Measurements from ENCODE around the gene RAB25.
"Not testable (repeated sequence)": the region's sequence is repeated elsewhere in the genome, so short reads cannot be mapped to it uniquely, and the experiment has no call there.

RAB25 gene

GRCh38 chr1:156069490-156070455 lies 8.8 kb downstream of the RAB25 start:
- Mint-ChIP-seq H3K27ac (no peak overlapping the region), H3K36me3 (ENCODE audit: low read depth) (no peaks in the 10 kb centered on the region), H3K9me3 (no peaks in the 10 kb centered on the region), H3K4me1 (ENCODE audit: low read depth) (peaks cover 13% of the 10 kb centered on the region), H3K27me3 (no peaks in the 10 kb centered on the region), H3K4me3 (no peak overlapping the region)

DNA sequence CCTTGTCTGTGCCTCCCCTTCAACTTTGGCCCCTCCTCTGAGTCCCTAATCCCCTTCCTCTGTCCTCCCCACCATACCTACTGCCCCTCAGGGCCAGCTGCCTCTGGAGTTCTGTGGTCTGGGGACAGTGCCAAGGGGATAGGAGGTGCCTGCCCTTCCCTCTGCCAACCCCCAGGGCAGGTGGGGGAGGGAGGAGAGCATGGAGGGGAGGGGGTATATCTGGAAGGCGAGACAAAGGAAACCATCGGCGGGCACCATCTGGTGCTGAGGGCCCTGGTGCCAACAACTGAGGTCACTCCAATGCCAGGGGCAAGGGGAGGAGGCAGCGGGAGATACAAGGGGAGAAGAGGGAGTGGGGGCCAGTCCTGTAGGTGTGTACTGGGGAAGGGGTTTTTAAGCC lies 9.6 kb downstream of the RAB25 start:
- Mint-ChIP-seq H3K36me3 (ENCODE audit: low read depth) (no peaks in the 10 kb centered on the region), H3K4me1 (ENCODE audit: low read depth) (peaks cover 5% of the 10 kb centered on the region), H3K27me3 (no peaks in the 10 kb centered on the region), H3K4me3 (no peak overlapping the region), H3K9me3 (no peaks in the 10 kb centered on the region), H3K27ac (no peak overlapping the region)

GRCh38 chr1:156071332-156071816 lies 10.4 kb downstream of the RAB25 start:
- not testable (repeated sequence) for H3K4me3 Mint-ChIP-seq; H3K27ac Mint-ChIP-seq; H3K4me1 Mint-ChIP-seq (ENCODE audit: low read depth); H3K36me3 Mint-ChIP-seq (ENCODE audit: low read depth); H3K9me3 Mint-ChIP-seq; H3K27me3 Mint-ChIP-seq

DNA sequence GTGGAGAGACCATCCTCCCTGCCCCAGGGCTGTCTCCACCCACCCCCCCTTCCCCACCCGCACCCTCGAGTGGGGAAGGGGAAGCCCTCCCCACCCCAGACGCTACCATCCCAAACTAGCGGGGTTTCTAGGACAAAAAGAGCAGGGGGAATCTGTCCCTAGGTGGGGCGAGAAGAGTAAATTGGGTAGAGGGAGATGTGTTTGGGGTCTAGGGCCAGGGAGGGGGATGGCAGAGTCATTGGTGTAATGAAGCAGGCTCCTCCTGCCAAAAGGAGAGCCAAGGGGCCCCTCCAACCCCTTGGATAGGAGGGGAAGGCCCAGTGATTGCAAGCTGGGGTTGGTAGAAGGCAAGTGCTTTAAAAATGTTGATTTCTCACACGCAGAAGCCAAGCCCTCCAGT lies 11.3 kb downstream of the RAB25 start:
- H3K27ac Mint-ChIP-seq = no peak overlapping the region
- H3K4me1 Mint-ChIP-seq (ENCODE audit: low read depth) = no peaks in the 10 kb centered on the region
- H3K27me3 Mint-ChIP-seq = no peaks in the 10 kb centered on the region
- no peaks in the 10 kb centered on the region for H3K36me3 Mint-ChIP-seq (ENCODE audit: low read depth)
- no peaks in the 10 kb centered on the region for H3K9me3 Mint-ChIP-seq
- no peak overlapping the region for H3K4me3 Mint-ChIP-seq

DNA sequence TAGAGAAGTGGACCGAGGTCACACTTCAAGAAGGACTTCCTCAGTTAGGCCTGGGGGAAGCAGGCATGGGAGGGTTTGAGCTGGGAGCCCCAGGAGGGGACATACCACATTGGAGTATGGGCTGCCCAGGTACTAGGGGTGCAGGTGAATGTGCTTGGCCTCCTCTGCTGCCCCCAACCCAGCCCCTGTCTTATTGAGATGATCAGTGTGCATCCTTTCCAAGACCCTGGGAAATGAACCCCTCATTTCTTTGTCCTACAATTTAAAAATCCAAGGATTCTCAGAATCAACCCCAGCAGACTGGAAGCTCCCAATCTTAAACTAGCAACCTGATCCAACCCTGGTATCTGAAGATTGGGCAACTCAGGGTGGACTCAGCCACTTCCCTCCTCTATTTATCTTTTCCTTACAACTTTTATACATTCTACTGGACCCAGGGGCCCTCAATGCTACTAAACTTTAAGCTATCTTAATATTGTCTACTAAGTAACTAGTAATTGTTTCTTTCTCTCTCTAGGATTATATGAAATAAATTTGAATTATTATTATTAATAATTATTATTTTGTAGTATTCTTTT lies 12.2 kb downstream of the RAB25 start:
- Mint-ChIP-seq H3K4me3 (no peak overlapping the region), H3K27ac (no peak overlapping the region)

GRCh38 chr1:156073740-156074139 lies 12.8 kb downstream of the RAB25 start:
- Mint-ChIP-seq H3K4me3 (no peak overlapping the region), H3K27ac (no peak overlapping the region), H3K9me3 (no peaks in the 10 kb centered on the region), H3K36me3 (ENCODE audit: low read depth) (no peaks in the 10 kb centered on the region), H3K27me3 (peaks cover 2% of the 10 kb centered on the region), H3K4me1 (ENCODE audit: low read depth) (no peaks in the 10 kb centered on the region)

More for the DNA sequence above, 12.2 kb downstream of the RAB25 start:
- Mint-ChIP-seq H3K9me3 (no peaks in the 10 kb centered on the region), H3K27me3 (no peaks in the 10 kb centered on the region), H3K36me3 (ENCODE audit: low read depth) (no peaks in the 10 kb centered on the region), H3K4me1 (ENCODE audit: low read depth) (no peaks in the 10 kb centered on the region)

DNA sequence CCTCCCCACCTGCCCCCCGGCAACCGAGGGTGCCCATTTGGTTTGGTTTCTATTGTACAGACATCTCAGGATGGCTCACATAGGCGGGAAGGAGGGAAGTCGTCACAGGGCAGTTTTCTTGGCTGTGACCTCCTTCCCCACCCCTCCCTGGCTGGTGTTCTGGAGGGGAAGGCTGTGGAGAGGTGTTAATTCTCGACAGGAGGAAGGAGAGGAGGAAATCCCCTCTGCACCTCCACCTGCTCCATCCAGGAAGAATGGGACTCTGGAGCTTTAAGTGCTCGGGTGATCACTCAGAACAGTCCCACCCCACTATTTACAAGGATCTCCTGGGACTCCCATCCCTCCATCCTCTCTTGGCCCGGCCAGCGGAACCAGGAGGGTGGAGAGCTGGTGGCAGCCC lies 13.7 kb downstream of the RAB25 start:
- no peaks in the 10 kb centered on the region for H3K9me3 Mint-ChIP-seq
- no peak overlapping the region for H3K27ac Mint-ChIP-seq
- no peaks in the 10 kb centered on the region for H3K4me1 Mint-ChIP-seq (ENCODE audit: low read depth)
- no peaks in the 10 kb centered on the region for H3K36me3 Mint-ChIP-seq (ENCODE audit: low read depth)
- no peak overlapping the region for H3K4me3 Mint-ChIP-seq
- H3K27me3 Mint-ChIP-seq = peaks cover 5% of the 10 kb centered on the region

DNA sequence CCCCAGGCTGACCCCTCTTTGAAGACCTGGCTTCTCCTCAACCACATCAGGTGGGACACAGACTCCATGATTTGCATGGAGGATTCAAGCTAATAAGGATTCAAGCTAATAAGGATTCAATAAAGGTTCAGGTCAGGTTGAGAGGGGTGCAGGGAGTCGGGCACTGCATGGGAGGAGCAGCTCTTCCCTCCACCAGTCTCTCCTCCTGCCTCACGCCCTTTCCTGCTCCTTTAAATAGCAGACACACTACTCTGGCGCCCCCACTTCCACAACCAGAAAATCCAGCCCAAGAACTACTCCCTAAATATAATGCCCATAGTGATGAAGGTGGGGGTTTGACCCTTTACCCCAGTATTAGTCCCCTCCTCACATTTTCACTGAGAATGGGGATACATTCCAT lies 14.2 kb downstream of the RAB25 start:
- Mint-ChIP-seq H3K27me3 (peaks cover 8% of the 10 kb centered on the region), H3K27ac (no peak overlapping the region), H3K9me3 (no peaks in the 10 kb centered on the region), H3K4me3 (no peak overlapping the region), H3K4me1 (ENCODE audit: low read depth) (no peaks in the 10 kb centered on the region), H3K36me3 (ENCODE audit: low read depth) (no peaks in the 10 kb centered on the region)

- no peaks in the 10 kb centered on the region for H3K4me1 Mint-ChIP-seq (ENCODE audit: low read depth)
- H3K27ac Mint-ChIP-seq = no peak overlapping the region
- no peak overlapping the region for H3K4me3 Mint-ChIP-seq
- H3K9me3 Mint-ChIP-seq = no peaks in the 10 kb centered on the region
- H3K36me3 Mint-ChIP-seq (ENCODE audit: low read depth) = no peaks in the 10 kb centered on the region
- peaks cover 8% of the 10 kb centered on the region for H3K27me3 Mint-ChIP-seq
Observed at GRCh38 chr1:156075775-156076204, 14.8 kb downstream of the RAB25 start.

DNA sequence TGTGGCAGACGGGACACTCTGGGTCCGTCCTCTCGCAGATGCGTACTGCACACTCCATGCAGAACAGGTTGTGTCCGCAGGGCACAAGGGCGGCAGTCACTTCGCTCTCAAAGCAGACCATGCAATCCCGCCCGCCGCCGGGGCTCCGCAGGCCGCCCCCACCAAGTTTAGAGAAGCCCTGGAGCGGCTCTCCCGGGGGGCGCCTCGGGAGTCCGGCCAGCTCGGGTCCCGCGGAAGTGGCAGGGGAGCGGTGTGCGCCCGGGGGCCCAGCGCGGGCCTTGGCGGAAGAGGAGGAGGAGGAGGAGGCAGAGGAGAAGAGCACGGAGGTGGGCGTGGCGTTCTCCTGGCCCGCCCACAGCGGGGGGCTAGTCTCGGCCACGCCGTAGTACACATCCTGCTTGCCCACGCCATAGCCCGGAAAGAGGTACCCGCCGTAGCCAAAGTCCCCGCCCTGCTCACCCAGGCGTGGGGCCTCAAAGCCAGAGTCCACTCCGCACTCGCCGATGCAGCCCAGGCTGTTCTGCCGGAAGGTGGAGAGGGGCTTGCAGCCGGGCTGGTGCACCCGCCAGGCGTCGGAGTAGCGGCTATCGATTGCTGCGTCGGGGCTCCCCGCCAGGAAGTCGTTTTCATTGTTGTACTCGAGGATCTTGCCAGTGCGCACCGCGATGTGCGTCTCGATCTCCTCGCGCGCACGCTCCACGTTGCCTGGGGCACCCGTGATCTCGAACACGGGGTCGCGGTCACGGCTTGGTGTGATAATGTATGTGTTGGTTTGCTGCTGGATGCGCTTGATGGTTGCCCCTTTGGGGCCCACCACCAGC lies 15.9 kb downstream of the RAB25 start:
- Mint-ChIP-seq H3K4me3 (peak overlapping the region; percentile 52), H3K9me3 (no peaks in the 10 kb centered on the region), H3K36me3 (ENCODE audit: low read depth) (no peaks in the 10 kb centered on the region), H3K27me3 (peaks cover 8% of the 10 kb centered on the region), H3K27ac (no peak overlapping the region), H3K4me1 (ENCODE audit: low read depth) (no peaks in the 10 kb centered on the region)

DNA sequence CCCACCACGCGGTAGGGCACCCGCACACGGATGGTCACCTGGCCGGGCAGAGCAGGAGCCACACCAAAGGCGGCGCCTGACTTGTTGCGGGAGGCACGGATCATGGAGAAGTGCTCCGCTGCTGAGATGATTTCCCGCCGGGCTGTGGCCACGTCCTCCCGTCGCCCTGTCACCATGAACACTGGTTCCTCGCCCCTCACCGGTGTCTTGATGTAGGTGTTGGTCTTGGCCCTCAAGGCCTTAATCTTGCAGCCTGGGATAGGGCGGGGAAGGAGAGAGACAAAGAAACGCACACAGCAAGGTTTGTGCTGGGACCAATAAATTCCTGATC lies 16.4 kb downstream of the RAB25 start:
- Mint-ChIP-seq H3K27ac (no peak overlapping the region), H3K4me3 (no peak overlapping the region), H3K4me1 (ENCODE audit: low read depth) (no peaks in the 10 kb centered on the region), H3K9me3 (no peaks in the 10 kb centered on the region), H3K36me3 (ENCODE audit: low read depth) (no peaks in the 10 kb centered on the region), H3K27me3 (peaks cover 8% of the 10 kb centered on the region)

GRCh38 chr1:156078728-156079127 lies 17.8 kb downstream of the RAB25 start:
- H3K36me3 Mint-ChIP-seq (ENCODE audit: low read depth) = no peaks in the 10 kb centered on the region
- H3K4me3 Mint-ChIP-seq = no peak overlapping the region
- H3K9me3 Mint-ChIP-seq = no peaks in the 10 kb centered on the region
- peaks cover 17% of the 10 kb centered on the region for H3K27me3 Mint-ChIP-seq
- peaks cover 9% of the 10 kb centered on the region for H3K4me1 Mint-ChIP-seq (ENCODE audit: low read depth)
- H3K27ac Mint-ChIP-seq = no peak overlapping the region

- Mint-ChIP-seq H3K36me3 (ENCODE audit: low read depth) (no peaks in the 10 kb centered on the region), H3K9me3 (no peaks in the 10 kb centered on the region), H3K27me3 (peaks cover 27% of the 10 kb centered on the region), H3K4me1 (ENCODE audit: low read depth) (peaks cover 9% of the 10 kb centered on the region), H3K27ac (no peak overlapping the region), H3K4me3 (no peak overlapping the region)
Observed at GRCh38 chr1:156079762-156080161, 18.8 kb downstream of the RAB25 start.

DNA sequence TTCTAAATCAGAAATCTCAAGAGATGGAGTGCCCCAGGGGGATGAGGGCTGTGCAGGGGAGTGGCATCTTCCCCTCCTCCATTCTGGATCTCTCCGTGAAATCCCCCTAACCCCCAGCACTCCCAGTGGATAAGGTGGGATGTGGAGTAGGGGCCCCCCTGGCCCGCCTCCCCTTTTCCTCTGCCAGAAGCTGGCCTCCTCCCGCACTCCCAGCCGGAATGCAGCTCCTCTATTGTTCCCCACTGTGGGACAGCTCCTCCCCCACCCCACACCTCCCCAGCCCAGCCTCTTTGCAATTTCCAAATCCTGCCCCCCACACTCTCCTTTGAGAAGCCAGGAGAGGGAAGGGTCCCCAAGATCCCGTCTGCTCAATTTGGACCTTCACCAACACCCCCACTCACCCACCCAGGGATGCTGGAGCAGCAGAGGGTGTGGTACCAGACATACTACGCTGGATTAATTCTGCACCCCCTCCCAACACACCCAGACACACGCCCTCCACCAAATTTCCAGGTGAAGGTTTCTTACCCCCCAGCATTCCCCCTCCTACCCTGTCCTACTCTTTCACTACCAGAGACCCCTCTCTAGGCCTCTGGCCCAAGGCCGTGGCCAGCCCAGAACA lies 19.4 kb downstream of the RAB25 start:
- Mint-ChIP-seq H3K4me3 (no peak overlapping the region), H3K4me1 (ENCODE audit: low read depth) (peaks cover 9% of the 10 kb centered on the region), H3K27ac (no peak overlapping the region), H3K27me3 (peaks cover 33% of the 10 kb centered on the region), H3K9me3 (no peaks in the 10 kb centered on the region), H3K36me3 (ENCODE audit: low read depth) (no peaks in the 10 kb centered on the region)

DNA sequence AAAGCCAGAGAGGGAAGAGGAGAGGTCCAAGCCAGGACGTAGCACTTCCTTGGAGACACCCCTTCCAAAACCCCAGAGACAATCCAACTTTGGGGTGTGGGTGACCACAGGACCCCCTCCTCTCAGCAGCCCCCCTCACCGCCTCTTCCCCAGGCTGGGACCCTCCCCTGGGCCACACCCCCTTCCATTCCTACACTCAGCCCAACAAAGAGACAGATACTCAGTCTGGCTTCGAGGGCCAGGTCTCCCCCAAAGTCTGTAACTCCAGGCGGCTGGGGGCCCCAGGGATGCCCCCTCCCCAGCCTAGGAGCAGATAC lies 19.9 kb downstream of the RAB25 start:
- Mint-ChIP-seq H3K9me3 (no peaks in the 10 kb centered on the region), H3K27ac (no peak overlapping the region), H3K4me3 (peak overlapping the region; percentile 56), H3K27me3 (peaks cover 36% of the 10 kb centered on the region), H3K36me3 (ENCODE audit: low read depth) (no peaks in the 10 kb centered on the region), H3K4me1 (ENCODE audit: low read depth) (peaks cover 9% of the 10 kb centered on the region)
